Measurements from ENCODE around the gene SYNDIG1L. TPM values are rescaled to one million over a fixed set of nuclear protein-coding genes. Genes with fewer than 3 reads are reported as not detected.
"Not testable (repeated sequence)": the region's sequence is repeated elsewhere in the genome, so short reads cannot be mapped to it uniquely, and the experiment has no call there.

Gene SYNDIG1L
- total RNA-seq, 3 donors from 2014 or later, result 0.14 to 0.22 TPM; not detected in 1

DNA sequence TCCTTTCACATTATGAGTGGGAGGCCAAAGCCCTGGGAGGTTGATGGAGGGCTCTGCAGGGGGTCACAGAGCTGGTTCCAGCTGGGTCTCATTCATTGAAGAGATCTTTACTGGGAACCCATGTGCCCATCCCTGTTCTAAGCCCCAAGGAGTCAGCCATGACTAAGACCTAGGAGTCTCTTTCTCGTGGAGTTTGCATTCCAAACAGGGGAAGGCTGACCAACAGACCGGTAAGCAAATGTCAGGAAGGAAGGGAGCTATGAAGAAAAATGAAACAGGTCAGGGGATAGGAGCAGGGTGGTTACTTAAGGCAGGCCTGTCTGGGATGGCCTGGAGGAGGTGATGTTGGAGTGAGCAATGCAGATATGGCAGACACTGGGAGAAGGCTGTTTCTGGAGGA, 31.5 kb downstream of the SYNDIG1L start:
- no peaks in the 10 kb centered on the region for H3K4me1 ChIP-seq (ENCODE audit: low read depth)
- H3K36me3 ChIP-seq (ENCODE audit: low read depth), result no peaks in the 10 kb centered on the region
- TF ChIP-seq, protein P1, sequence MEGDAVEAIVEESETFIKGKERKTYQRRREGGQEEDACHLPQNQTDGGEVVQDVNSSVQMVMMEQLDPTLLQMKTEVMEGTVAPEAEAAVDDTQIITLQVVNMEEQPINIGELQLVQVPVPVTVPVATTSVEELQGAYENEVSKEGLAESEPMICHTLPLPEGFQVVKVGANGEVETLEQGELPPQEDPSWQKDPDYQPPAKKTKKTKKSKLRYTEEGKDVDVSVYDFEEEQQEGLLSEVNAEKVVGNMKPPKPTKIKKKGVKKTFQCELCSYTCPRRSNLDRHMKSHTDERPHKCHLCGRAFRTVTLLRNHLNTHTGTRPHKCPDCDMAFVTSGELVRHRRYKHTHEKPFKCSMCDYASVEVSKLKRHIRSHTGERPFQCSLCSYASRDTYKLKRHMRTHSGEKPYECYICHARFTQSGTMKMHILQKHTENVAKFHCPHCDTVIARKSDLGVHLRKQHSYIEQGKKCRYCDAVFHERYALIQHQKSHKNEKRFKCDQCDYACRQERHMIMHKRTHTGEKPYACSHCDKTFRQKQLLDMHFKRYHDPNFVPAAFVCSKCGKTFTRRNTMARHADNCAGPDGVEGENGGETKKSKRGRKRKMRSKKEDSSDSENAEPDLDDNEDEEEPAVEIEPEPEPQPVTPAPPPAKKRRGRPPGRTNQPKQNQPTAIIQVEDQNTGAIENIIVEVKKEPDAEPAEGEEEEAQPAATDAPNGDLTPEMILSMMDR (IDR thresholded peaks at IDR 0.05), result no peak
- no peak for ATAC-seq
- H3K4me3 ChIP-seq, result no peak overlapping the region
- no peaks in the 10 kb centered on the region for H3K9me3 ChIP-seq
- no peak for DNase-seq
- intact Hi-C loops (cut with DNase I, micrococcal nuclease), result no loop called here

DNA sequence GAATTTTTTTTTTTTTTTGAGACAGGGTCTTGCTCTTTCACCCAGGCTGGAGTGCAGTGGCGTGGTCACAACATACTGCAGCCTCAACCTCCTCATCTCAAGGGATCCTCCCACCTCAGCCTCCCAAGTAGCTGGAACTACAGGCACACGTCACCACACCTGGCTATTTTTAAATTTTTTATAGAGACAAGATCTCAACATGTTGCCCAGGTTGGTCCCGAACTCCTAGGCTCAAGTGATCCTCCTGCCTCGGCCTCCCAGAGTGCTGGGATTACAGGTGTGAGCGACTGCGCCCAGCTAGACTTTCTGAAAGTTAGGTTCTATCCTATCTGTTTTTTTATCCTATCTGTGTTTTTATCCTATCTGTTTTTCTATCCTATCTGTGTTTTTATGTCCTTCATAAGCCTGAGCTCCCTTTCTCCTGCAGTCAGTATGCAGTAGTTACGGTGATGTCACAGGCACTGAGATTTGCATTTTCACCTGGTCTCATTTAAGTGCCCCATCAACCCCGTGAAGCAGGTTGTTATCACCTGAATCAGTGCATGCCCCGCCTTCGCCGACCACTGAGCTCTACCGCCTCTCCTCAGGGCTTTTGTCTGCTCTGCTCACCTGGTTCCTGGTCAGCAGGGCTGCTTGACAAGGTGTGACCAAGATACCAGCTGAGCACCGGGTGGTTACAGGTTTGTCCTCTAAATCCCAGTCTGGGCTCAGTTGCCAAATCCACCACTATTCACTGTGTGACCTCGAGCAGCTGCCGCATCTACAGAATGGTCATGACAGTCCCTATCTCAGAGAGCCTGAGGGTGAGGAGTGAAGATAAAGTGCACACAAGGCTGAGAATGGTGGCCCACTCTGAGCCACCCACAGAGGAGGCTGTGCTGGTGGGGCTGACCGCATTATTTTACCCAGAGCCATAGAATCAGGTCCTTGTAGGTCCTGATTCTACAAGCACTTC, 33.1 kb downstream of the SYNDIG1L start:
- intact Hi-C loops (cut with DNase I, micrococcal nuclease), result no loop called here
- ATAC-seq, result no peak
- Histone ChIP-seq H3K9me3 (no peaks in the 10 kb centered on the region), H3K36me3 (ENCODE audit: low read depth) (no peaks in the 10 kb centered on the region), H3K4me3 (no peak overlapping the region), H3K4me1 (ENCODE audit: low read depth) (no peaks in the 10 kb centered on the region)
- no peak for DNase-seq
- TF ChIP-seq, protein P1 (IDR thresholded peaks at IDR 0.05), result no peak

GRCh38 chr14:74391479-74391878, 34.5 kb downstream of the SYNDIG1L start:
- Histone ChIP-seq H3K36me3 (ENCODE audit: low read depth) (no peaks in the 10 kb centered on the region), H3K4me3 (no peak overlapping the region), H3K9me3 (no peaks in the 10 kb centered on the region), H3K4me1 (ENCODE audit: low read depth) (no peaks in the 10 kb centered on the region)
- intact Hi-C loops (cut with DNase I, micrococcal nuclease), result no loop called here
- no peak for DNase-seq
- TF ChIP-seq, protein P1 (IDR thresholded peaks at IDR 0.05), result no peak
- ATAC-seq, result no peak

DNA sequence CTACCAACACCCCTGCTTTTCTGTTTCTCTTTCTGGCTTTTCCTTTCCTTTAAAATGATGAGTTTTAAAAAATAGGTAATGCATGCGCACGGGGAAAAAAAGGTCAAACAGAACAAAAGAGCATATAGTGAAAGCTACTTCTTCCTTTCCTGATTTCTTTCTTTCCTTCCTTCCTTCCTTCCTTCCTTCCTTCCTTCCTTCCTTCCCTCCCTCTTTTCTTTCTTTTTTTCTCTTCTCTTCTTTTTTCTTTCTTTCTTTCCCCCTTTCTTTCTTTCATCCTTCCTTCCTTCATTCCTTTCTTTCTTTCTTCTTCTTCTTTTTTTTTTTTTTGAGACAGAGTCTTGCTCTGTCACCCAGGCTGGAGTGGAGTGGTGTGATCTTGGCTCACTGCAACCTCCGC, 35.5 kb downstream of the SYNDIG1L start:
- DNase-seq; H3K4me1 ChIP-seq (ENCODE audit: low read depth); H3K4me3 ChIP-seq; intact Hi-C loops (cut with DNase I, micrococcal nuclease); H3K9me3 ChIP-seq; ATAC-seq; H3K36me3 ChIP-seq (ENCODE audit: low read depth): not testable (repeated sequence)

DNA sequence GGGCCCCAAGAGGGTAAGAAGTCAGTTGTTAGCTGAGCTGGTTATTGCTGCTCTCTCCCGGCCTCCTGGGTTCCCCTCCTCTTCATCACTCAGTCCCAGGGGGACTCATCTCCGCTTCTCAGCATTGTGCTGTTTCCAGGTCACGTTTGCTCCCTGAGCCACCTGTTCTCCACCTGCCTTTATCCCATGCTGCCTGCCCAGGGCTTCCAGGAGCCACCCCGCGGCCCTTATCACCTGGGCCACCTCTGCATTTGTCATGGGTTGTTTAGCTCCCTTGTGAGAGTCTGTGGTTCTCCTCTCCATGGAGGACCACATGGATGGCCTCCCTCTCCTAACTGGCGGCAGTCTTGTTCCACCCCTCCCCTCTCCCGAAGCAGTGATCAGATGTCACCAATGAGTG, 36.0 kb downstream of the SYNDIG1L start:
- Histone ChIP-seq H3K36me3 (ENCODE audit: low read depth) (no peaks in the 10 kb centered on the region), H3K4me1 (ENCODE audit: low read depth) (no peaks in the 10 kb centered on the region), H3K9me3 (no peaks in the 10 kb centered on the region), H3K4me3 (no peak overlapping the region)
- intact Hi-C loops (cut with DNase I, micrococcal nuclease), result no loop called here
- ATAC-seq (no peak), DNase-seq (no peak)
- TF ChIP-seq, protein P1 (IDR thresholded peaks at IDR 0.05), result no peak

DNA sequence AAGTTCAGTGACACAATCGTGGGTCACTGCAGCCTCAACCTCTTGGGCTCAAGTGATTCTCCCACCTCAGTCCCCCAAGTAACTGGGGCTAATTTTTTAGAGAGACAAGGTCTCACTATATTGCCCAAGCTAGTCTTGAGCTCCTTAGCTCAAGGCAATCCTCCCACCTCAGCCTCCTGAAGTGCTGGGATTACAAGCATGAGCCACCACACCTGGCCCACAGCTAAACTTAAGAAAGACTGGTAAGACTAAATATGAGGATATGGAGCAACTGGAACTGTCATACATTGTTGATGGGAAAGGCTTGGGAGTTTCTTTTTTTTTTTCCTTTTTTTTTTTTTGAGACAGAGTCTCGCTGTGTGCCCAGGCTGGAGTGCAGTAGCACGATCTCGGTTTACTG, 43.8 kb downstream of the SYNDIG1L start:
- Histone ChIP-seq H3K4me1 (ENCODE audit: low read depth) (no peaks in the 10 kb centered on the region), H3K9me3 (no peaks in the 10 kb centered on the region), H3K36me3 (ENCODE audit: low read depth) (no peaks in the 10 kb centered on the region), H3K4me3 (no peak overlapping the region)
- TF ChIP-seq, protein P1 (IDR thresholded peaks at IDR 0.05), result no peak
- ATAC-seq (no peak), DNase-seq (no peak)
- intact Hi-C loops (cut with DNase I, micrococcal nuclease), result no loop called here

- H3K36me3 ChIP-seq (ENCODE audit: low read depth); H3K4me3 ChIP-seq; DNase-seq; ATAC-seq; H3K4me1 ChIP-seq (ENCODE audit: low read depth); intact Hi-C loops (cut with DNase I, micrococcal nuclease); H3K9me3 ChIP-seq: not testable (repeated sequence)
Observed at GRCh38 chr14:74381571-74381970, 44.4 kb downstream of the SYNDIG1L start.
